Left ventricle myocardium inferior (tissue), 1 donor: ENCODE results near the gene SKI. TPM values are rescaled to one million over a fixed set of nuclear protein-coding genes. Genes with fewer than 3 reads are reported as not detected.
A peak's percentile ranks its signal among the peaks of the same experiment; 100 is the strongest.

Experiments
- DNase-seq: peaks from one replicate; pipeline ENCODE4 v3.0.0-alpha.2; 2020
- H3K27ac ChIP-seq: fragments of 200-600 bp; replicated peaks from 2 replicates; pipeline ENCODE4 v1.8.0; 2021
- H3K27me3 ChIP-seq: fragments of 200-600 bp; 2 replicates; pipeline ENCODE4 v1.8.0; 2021; ENCODE audit warnings: low read depth
- H3K36me3 ChIP-seq: fragments of 200-600 bp; 2 replicates; pipeline ENCODE4 v1.8.0; 2021
- H3K4me1 ChIP-seq: fragments of 200-600 bp; 2 replicates; pipeline ENCODE4 v1.8.0; 2021
- H3K4me3 ChIP-seq: fragments of 200-600 bp; 2 replicates; pipeline ENCODE4 v1.8.0; 2021; ENCODE audit warnings: mild to moderate bottlenecking, moderate library complexity
- H3K9me3 ChIP-seq: fragments of 200-600 bp; replicated peaks from 2 replicates; pipeline ENCODE4 v1.8.0; 2021
- intact Hi-C: fragments of 100-400 bp; cut with micrococcal nuclease; formaldehyde crosslinking; loops from one replicate; pipeline ENCODE4 v1.11.0; 2022
- total RNA-seq: library from RNA; stranded (reverse); fragmentation: NEBNext Ultra II Directional; extraction: Animal tissue kit (Norgen Biotek cat#: 25700); gene quantifications from one replicate; pipeline ENCODE4 v1.2.1, GENCODE V29; 2021
- TF ChIP-seq, protein P1 (sequence below): fragments of 200-600 bp; IDR thresholded peaks from 2 replicates; pipeline ENCODE4 v1.8.0; 2021; ENCODE audit warnings: antibody characterized with exemption, mild to moderate bottlenecking, borderline replicate concordance
- donor health status: DM: no; HTN: yes; CAD: no; lungs with severe emphysema.

Gene SKI
- total RNA-seq, 1 donor from 2014 or later: 37.9 TPM

DNA sequence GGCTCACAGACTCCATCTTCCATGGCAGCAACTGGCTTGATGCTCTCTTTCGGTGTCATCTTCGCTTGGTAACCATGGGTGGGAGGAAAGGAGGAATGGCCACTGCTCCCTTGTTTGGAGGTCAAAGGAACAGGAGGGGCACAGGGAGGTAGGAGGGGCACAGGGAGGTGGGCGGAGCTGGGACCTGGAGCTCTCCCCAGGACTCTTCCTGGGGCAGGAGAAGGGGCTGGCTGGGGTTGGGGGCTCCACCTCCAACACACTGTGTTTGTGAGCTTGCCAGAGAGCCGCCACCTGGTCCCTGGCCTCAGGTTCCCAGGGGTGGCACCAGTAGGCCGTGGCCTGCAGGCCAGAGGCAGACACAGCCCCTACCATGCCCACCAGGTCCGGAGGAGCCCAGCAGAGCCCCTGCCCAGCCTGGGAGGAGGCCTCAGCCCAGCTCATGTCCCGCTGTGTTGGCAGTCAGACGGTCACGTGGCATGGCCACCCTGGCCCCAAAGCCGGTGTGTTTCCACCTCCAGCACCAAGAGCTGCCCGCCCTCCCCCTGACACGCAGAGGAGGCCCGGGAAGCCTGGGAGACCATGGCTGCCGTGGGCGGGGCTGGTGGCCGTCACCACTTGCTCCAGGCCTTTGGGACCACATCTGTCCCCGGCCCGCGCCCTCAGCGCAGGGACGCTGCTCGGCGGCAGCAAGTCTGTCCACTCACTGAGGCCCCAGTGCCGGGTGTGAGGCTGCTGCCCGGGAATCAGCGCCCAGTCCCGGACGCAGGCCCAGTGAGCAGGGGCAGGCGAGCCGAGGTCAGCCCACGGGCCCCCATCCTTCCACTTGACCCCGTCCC, 89.3 kb downstream of the SKI start:
- intact Hi-C loops: no loop called here
- no peaks in the 10 kb centered on the region for H3K9me3 ChIP-seq
- DNase-seq: no peak
- TF ChIP-seq, protein P1, sequence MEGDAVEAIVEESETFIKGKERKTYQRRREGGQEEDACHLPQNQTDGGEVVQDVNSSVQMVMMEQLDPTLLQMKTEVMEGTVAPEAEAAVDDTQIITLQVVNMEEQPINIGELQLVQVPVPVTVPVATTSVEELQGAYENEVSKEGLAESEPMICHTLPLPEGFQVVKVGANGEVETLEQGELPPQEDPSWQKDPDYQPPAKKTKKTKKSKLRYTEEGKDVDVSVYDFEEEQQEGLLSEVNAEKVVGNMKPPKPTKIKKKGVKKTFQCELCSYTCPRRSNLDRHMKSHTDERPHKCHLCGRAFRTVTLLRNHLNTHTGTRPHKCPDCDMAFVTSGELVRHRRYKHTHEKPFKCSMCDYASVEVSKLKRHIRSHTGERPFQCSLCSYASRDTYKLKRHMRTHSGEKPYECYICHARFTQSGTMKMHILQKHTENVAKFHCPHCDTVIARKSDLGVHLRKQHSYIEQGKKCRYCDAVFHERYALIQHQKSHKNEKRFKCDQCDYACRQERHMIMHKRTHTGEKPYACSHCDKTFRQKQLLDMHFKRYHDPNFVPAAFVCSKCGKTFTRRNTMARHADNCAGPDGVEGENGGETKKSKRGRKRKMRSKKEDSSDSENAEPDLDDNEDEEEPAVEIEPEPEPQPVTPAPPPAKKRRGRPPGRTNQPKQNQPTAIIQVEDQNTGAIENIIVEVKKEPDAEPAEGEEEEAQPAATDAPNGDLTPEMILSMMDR: no peak
- peaks cover 13% of the 10 kb centered on the region for H3K27me3 ChIP-seq
- no peak overlapping the region for H3K4me3 ChIP-seq
- peaks cover 92% of the 10 kb centered on the region for H3K4me1 ChIP-seq
- H3K36me3 ChIP-seq: no peaks in the 10 kb centered on the region
- H3K27ac ChIP-seq: peak overlapping the region; percentile 56

DNA sequence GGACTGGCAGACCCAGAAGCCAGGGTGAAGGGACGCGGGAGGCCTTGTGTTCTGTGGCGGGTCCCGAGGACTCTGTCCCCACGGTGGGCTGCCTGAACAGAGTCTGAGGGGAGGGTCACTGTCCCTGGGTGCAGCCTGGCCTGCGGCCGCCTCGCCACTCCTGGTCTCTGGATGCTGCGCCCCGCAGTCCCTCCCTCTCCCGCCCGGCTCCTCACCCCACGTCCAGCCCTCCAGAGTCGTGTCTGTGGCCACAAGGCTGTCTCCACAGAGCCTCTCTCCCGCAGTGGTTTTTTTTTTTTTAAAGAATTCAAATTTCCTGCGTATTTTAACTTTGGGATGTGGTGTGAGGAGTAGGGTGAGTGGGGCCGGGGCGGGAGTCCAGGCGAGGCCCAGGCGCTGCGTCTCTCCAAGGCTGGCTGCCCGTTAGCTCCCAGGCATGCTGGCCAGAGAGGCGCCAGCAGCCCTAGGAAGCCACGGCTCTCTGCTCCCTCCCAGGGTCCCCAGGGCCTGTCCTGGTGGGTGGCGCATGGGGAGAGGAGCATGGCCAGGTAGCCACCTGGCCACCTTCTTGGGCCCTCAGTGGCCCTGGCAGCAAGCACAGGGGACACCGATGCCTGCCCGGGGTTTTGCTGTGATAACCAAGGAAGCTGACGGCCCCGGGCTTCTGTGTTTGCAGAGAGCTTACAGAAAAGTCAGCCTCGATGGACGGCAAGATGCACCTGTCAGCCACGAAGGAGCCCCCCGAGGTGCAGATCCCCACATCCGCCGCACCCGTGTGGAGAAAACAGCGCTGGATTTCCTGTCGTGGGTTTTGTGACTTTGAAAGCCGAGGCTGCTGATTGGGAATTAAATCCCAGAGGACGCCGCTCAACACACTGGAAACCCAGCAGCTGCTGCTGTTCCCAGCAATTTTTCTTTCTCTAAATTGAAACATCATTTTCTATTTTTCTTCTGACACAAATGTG, 90.5 kb downstream of the SKI start:
- Histone ChIP-seq H3K27me3 (peaks cover 13% of the 10 kb centered on the region), H3K4me1 (peaks cover 83% of the 10 kb centered on the region), H3K4me3 (no peak overlapping the region), H3K9me3 (no peaks in the 10 kb centered on the region), H3K27ac (peak overlapping the region; percentile 56), H3K36me3 (no peaks in the 10 kb centered on the region)
- intact Hi-C loops: no loop called here
- no peak for DNase-seq
- TF ChIP-seq, protein P1: no peak

DNA sequence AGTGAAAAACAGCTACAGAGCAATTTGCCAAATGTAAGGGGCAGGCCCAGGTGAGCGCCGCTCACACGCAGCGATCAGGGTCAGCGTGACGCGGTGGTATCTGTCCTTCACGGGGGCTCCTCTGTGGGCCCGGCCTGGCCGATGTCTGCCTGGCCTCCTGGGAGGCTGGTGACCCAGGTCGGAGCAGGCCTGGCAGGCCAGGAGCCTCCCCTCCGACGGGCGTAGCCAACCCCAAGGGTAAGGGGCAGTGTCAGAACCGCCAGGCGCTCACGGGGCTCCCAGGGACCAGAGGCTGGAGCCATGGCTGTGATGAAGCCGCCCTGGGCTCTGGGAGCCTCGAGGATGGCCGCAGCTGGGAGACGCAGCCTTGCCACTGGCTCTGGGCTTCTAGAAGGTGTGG, 91.2 kb downstream of the SKI start:
- no peak for DNase-seq
- Histone ChIP-seq H3K27me3 (peaks cover 13% of the 10 kb centered on the region), H3K4me3 (no peak overlapping the region), H3K36me3 (no peaks in the 10 kb centered on the region), H3K4me1 (peaks cover 76% of the 10 kb centered on the region), H3K27ac (peak overlapping the region; percentile 56), H3K9me3 (no peaks in the 10 kb centered on the region)
- TF ChIP-seq, protein P1: no peak
- intact Hi-C loops: no loop called here

DNA sequence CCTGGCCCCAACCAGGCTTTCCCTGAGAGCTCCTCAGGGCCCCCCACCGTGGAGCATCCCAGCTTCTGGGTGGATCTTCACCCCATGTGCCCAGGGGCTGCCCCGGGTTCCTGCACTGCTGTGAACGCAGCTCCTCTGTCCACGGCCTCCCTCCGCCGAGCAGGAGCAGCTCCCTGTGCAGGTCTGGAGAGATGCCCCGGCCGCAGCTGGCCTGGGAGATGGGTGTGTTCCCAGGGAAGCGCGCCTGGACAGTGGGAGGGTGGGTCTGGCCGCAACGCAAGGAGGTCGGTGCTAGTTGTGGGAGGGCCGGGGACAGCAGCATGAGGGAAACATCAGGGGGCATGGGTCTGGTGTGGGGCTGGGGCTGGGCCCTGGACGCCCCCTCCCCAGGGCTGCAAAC, 91.9 kb downstream of the SKI start:
- H3K9me3 ChIP-seq: no peaks in the 10 kb centered on the region
- H3K4me1 ChIP-seq: peaks cover 69% of the 10 kb centered on the region
- TF ChIP-seq, protein P1: no peak
- peaks cover 13% of the 10 kb centered on the region for H3K27me3 ChIP-seq
- H3K4me3 ChIP-seq: no peak overlapping the region
- H3K27ac ChIP-seq: no peak overlapping the region
- intact Hi-C loops: no loop called here
- peak; percentile 53 for DNase-seq
- no peaks in the 10 kb centered on the region for H3K36me3 ChIP-seq

DNA sequence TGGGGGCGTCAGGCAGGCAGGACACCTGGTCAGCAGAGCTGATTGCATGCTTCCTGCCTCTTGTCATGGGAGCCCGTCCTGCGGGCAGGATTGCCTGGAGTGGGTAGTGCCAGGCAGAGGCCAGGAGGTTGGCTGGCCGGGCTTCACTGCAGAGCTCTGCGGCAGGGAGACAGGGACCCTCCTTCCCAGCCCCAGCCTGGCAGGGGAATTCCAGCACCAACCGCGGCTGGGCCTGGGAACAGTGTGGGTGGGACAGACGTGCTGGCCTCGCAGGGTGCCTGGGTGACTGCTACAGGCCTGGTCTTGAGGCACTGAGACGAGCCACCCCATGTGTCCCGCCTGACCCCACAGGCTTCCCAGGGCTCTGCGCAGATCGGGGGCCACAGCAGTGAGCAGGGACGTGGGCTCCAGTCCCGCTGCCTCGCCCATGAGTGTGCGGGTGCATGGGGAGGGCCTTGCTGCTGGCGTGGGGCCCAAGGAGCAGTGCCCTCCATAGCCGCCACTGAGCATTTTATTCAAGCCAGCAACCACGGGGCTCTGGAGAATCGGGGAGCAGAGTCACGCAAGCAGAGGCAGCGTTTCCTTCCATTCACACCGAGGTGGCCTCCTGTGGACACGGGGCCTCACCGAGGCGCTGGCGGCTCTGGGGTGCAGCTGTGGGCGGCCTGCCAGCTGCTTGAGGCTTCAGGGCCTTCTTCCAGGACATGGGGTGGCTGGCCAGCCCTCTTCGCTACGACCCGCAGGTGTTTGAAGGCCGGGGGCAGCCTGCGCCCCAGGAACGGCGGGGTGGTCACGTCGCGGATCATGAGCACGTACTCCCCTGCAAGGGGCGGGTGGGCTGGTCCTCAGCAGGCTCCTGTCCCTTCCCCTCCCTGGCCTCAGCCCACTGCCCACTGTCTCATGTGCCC, 92.9 kb downstream of the SKI start:
- TF ChIP-seq, protein P1: no peak
- intact Hi-C loops: no loop called here
- DNase-seq: no peak
- Histone ChIP-seq H3K36me3 (no peaks in the 10 kb centered on the region), H3K4me3 (no peak overlapping the region), H3K9me3 (no peaks in the 10 kb centered on the region), H3K27ac (peak overlapping the region; percentile 72), H3K27me3 (peaks cover 13% of the 10 kb centered on the region), H3K4me1 (peaks cover 59% of the 10 kb centered on the region)
